H1 (cell line): ENCODE data around the gene FAAH. TPM values are rescaled to one million over a fixed set of nuclear protein-coding genes. Genes with fewer than 3 reads are reported as not detected.

ENCODE experiments used
- CTCF ChIA-PET: fragments of 300-600 bp; sonication (Branson Sonifier 250); formaldehyde crosslinking; loops from one replicate; lab custom pipeline; 2021; ENCODE audit not compliant: partially characterized antibody; lab: Charles Lee
- POLR2A ChIA-PET: fragments of 300-600 bp; sonication (Branson Sonifier 250); formaldehyde crosslinking; loops from one replicate; lab custom pipeline; 2021; ENCODE audit warnings: inconsistent platforms; ENCODE audit not compliant: partially characterized antibody; lab: Charles Lee
- DNase-seq, 2 experiments: peaks; one replicate each; pipeline versions ENCODE4 v3.0.0 to v3.0.0-alpha.2; 2010 to 2022; ENCODE audit warnings: low spot score in 2 of 2, low read depth in 1 of 2, mixed read lengths in 1 of 2
- FAIRE-seq: peaks from 2 replicates; lab custom pipeline; 2011; peaks lifted over from hg19 to GRCh38; lab: Jason Lieb, UNC
- H2AFZ ChIP-seq: 2 replicates; pipeline ENCODE4 v1.8.1; 2012; ENCODE audit warnings: low read length, inconsistent platforms
- H2AK5ac ChIP-seq: 2 replicates; pipeline ENCODE4 v1.6.1; 2013; ENCODE audit warnings: low read depth, low read length
- H2BK120ac ChIP-seq: replicated peaks from 2 replicates; pipeline ENCODE3; 2013; ENCODE audit warnings: low read depth, low read length, inconsistent platforms
- H2BK12ac ChIP-seq: 2 replicates; pipeline ENCODE4 v1.6.1; 2013; ENCODE audit warnings: low read depth, low read length
- H2BK15ac ChIP-seq: 2 replicates; pipeline ENCODE4 v1.6.1; 2013; ENCODE audit warnings: low read length
- H2BK20ac ChIP-seq: 2 replicates; pipeline ENCODE4 v1.6.1; 2013; ENCODE audit warnings: low read length
- H2BK5ac ChIP-seq: 2 replicates; pipeline ENCODE4 v1.6.1; 2013; ENCODE audit warnings: low read depth, low read length
- H3K14ac ChIP-seq: 2 replicates; pipeline ENCODE4 v1.6.1; 2013; ENCODE audit warnings: inconsistent platforms; ENCODE audit not compliant: insufficient read length
- H3K18ac ChIP-seq: 2 replicates; pipeline ENCODE4 v1.6.1; 2013; ENCODE audit warnings: low read length; ENCODE audit errors: extremely low read depth
- H3K23ac ChIP-seq: 2 replicates; pipeline ENCODE4 v1.6.1; 2013; ENCODE audit warnings: inconsistent platforms; ENCODE audit not compliant: insufficient read length
- H3K23me2 ChIP-seq: 2 replicates; pipeline ENCODE4 v1.6.1; 2013; ENCODE audit warnings: low read depth, low read length
- H3K27ac ChIP-seq: 2 replicates; pipeline ENCODE4 v1.6.1; 2011; ENCODE audit warnings: low read depth, low read length, inconsistent platforms
- H3K27me3 ChIP-seq, 4 experiments: replicated peaks in 1 of 4; 1 replicate in 1 of 4; 2 replicates in 3 of 4; pipeline versions ENCODE4 v1.6.1 to v1.8.1; 2011 to 2013; ENCODE audit warnings: low read length in 3 of 4, mild to moderate bottlenecking in 3 of 4, inconsistent platforms in 2 of 4, mixed read lengths in 2 of 4, moderate library complexity in 1 of 4; ENCODE audit not compliant: control insufficient read depth in 3 of 4, insufficient read depth in 3 of 4; ENCODE audit errors: extremely low read depth in 1 of 4
- H3K36me3 ChIP-seq, 4 experiments: 2 replicates each; pipeline versions ENCODE4 v1.6.1 to v1.8.1; 2011 to 2013; ENCODE audit warnings: mild to moderate bottlenecking in 4 of 4, low read length in 3 of 4, moderate library complexity in 2 of 4, control low read depth in 1 of 4, inconsistent platforms in 1 of 4; ENCODE audit not compliant: insufficient read depth in 4 of 4, control insufficient read depth in 2 of 4
- H3K4ac ChIP-seq: replicated peaks from 2 replicates; pipeline ENCODE3; 2013; ENCODE audit warnings: low read length, low read depth, mixed read lengths, inconsistent platforms; ENCODE audit not compliant: insufficient read length
- H3K4me1 ChIP-seq, 4 experiments: replicated peaks in 1 of 4; 1 replicate in 1 of 4; 2 replicates in 3 of 4; pipeline versions ENCODE4 v1.6.1 to v1.8.1; 2011 to 2013; ENCODE audit warnings: low read length in 3 of 4, inconsistent platforms in 2 of 4, mixed read lengths in 1 of 4; ENCODE audit not compliant: insufficient read depth in 4 of 4, control insufficient read depth in 3 of 4
- H3K4me2 ChIP-seq, 2 experiments: 2 replicates each; pipeline versions ENCODE4 v1.6.1 to v1.8.1; 2011 to 2013; ENCODE audit warnings: low read depth in 2 of 2, low read length in 2 of 2, control low read depth in 1 of 2, inconsistent platforms in 1 of 2, mild to moderate bottlenecking in 1 of 2; ENCODE audit not compliant: insufficient read depth in 1 of 2
- H3K4me3 ChIP-seq, 4 experiments: fragments of 200-600, 300-600 bp in 1 of 4; sonication (generic), shearing (Covaris generic), sonication (Bioruptor Twin) in 1 of 4; 2 replicates each; pipeline versions ENCODE4 v1.5.1 to v1.8.1; 2011 to 2016; ENCODE audit warnings: low read length in 4 of 4, low read depth in 3 of 4, control low read depth in 2 of 4, inconsistent platforms in 2 of 4, mild to moderate bottlenecking in 2 of 4, mixed read lengths in 1 of 4, moderate library complexity in 1 of 4; ENCODE audit not compliant: insufficient read depth in 2 of 4; ENCODE audit errors: extremely low read depth in 1 of 4
- H3K56ac ChIP-seq: replicated peaks from 2 replicates; pipeline ENCODE3; 2013; ENCODE audit warnings: low read depth, mild to moderate bottlenecking, mixed read lengths, low read length, inconsistent platforms; ENCODE audit not compliant: insufficient read length
- H3K79me1 ChIP-seq: 2 replicates; pipeline ENCODE4 v1.6.1; 2013; ENCODE audit warnings: low read depth, low read length, control low read depth
- H3K79me2 ChIP-seq, 2 experiments: 2 replicates each; pipeline versions ENCODE4 v1.6.1 to v1.8.1; 2012 to 2013; ENCODE audit warnings: low read length in 2 of 2, mild to moderate bottlenecking in 2 of 2, inconsistent platforms in 1 of 2; ENCODE audit not compliant: insufficient read depth in 2 of 2, control insufficient read depth in 1 of 2
- H3K9ac ChIP-seq, 4 experiments: replicated peaks in 1 of 4; 1 replicate in 1 of 4; 2 replicates in 3 of 4; pipeline versions ENCODE4 v1.6.1 to v1.8.1; 2011 to 2013; ENCODE audit warnings: low read depth in 3 of 4, low read length in 3 of 4, control low read depth in 2 of 4, mild to moderate bottlenecking in 2 of 4, moderate library complexity in 2 of 4, inconsistent platforms in 1 of 4; ENCODE audit errors: extremely low read depth in 1 of 4
- H3K9me3 ChIP-seq, 2 experiments: 2 replicates each; pipeline versions ENCODE4 v1.6.1 to v1.8.1; 2012 to 2013; ENCODE audit warnings: mild to moderate bottlenecking in 2 of 2, moderate library complexity in 2 of 2, control low read depth in 1 of 2, inconsistent platforms in 1 of 2, low read depth in 1 of 2, low read length in 1 of 2, mixed read lengths in 1 of 2; ENCODE audit not compliant: insufficient read depth in 2 of 2
- H4K20me1 ChIP-seq, 2 experiments: replicated peaks in 1 of 2; 2 replicates each; pipeline versions ENCODE3 to v1.8.1; 2011 to 2013; ENCODE audit warnings: inconsistent platforms in 2 of 2, low read length in 2 of 2, mild to moderate bottlenecking in 1 of 2; ENCODE audit not compliant: insufficient read depth in 2 of 2, control insufficient read depth in 1 of 2
- H4K5ac ChIP-seq: 2 replicates; pipeline ENCODE4 v1.6.1; 2013; ENCODE audit warnings: low read length, low read depth, mixed read lengths, inconsistent platforms; ENCODE audit not compliant: insufficient read length
- H4K8ac ChIP-seq: 2 replicates; pipeline ENCODE4 v1.8.0; 2013; ENCODE audit warnings: mild to moderate bottlenecking, moderate library complexity, low read length, inconsistent platforms; ENCODE audit not compliant: insufficient read depth; ENCODE audit errors: extremely low read depth
- H4K91ac ChIP-seq: replicated peaks from 2 replicates; pipeline ENCODE3; 2013; ENCODE audit warnings: low read length, mixed read lengths, inconsistent platforms; ENCODE audit not compliant: insufficient read length
- ASH2L ChIP-seq: fragments of 200-600, 300-600 bp; sonication (generic); IDR thresholded peaks from one replicate; pipeline ENCODE4 v1.7.1; 2017; ENCODE audit warnings: low read length
- CBX8 ChIP-seq: fragments of 300-800, 300-1000 bp; sonication (generic); IDR thresholded peaks from 2 replicates; pipeline ENCODE4 v1.7.1; 2016; ENCODE audit warnings: low read depth, low read length, borderline replicate concordance
- CREB1 ChIP-seq: IDR thresholded peaks from 2 replicates; pipeline ENCODE4 v1.6.1; 2012; ENCODE audit warnings: inconsistent platforms
- HDAC2 ChIP-seq, 2 experiments: fragments of 300-600 bp in 1 of 2; sonication (generic) in 1 of 2; IDR thresholded peaks; 2 replicates each; pipeline ENCODE4 v1.6.1; 2011 to 2012; ENCODE audit warnings: low read depth in 2 of 2, low read length in 2 of 2, mild to moderate bottlenecking in 2 of 2, moderate library complexity in 2 of 2, borderline replicate concordance in 1 of 2, inconsistent platforms in 1 of 2
- JUN ChIP-seq: IDR thresholded peaks from 2 replicates; pipeline ENCODE4 v1.6.1; 2011; ENCODE audit warnings: low read depth, mild to moderate bottlenecking, improper control_type of control experiment, low read length
- KDM5A ChIP-seq: fragments of 200-600 bp; IDR thresholded peaks from 2 replicates; pipeline ENCODE4 v1.7.1; 2012; ENCODE audit warnings: mild to moderate bottlenecking, low read length, inconsistent platforms, mixed read lengths
- POLR2A ChIP-seq, 2 experiments: IDR thresholded peaks; 1 replicate in 1 of 2; 2 replicates in 1 of 2; pipeline ENCODE4 v1.6.1; 2011; ENCODE audit warnings: low read depth in 2 of 2, low read length in 2 of 2, mild to moderate bottlenecking in 2 of 2; ENCODE audit errors: control extremely low read depth in 1 of 2
- POU5F1 ChIP-seq: IDR thresholded peaks from 2 replicates; pipeline ENCODE4 v1.6.1; 2011; ENCODE audit warnings: low read depth, mild to moderate bottlenecking, low read length, moderate library complexity
- RXRA ChIP-seq: IDR thresholded peaks from 2 replicates; pipeline ENCODE4 v1.6.1; 2011; ENCODE audit warnings: low read depth, mild to moderate bottlenecking, low read length, moderate library complexity; ENCODE audit not compliant: insufficient read depth
- SIN3A ChIP-seq, 2 experiments: IDR thresholded peaks in 1 of 2; conservative IDR thresholded peaks in 1 of 2; 2 replicates each; pipeline ENCODE4 v1.6.1; 2011 to 2012; ENCODE audit warnings: low read length in 2 of 2, improper control_type of control experiment in 1 of 2, low read depth in 1 of 2, mild to moderate bottlenecking in 1 of 2
- SRF ChIP-seq: IDR thresholded peaks from 2 replicates; pipeline ENCODE4 v1.6.1; 2011; ENCODE audit warnings: mild to moderate bottlenecking, low read depth, low read length, moderate library complexity
- WGBS, 2 experiments: shearing (Covaris generic) in 1 of 2; methylation state at CpG; one replicate each; pipeline versions ENCODE4 v1.1.6 to v1.1.7; 2013 to 2015; ENCODE audit warnings: low lambda C conversion rate in 2 of 2, mixed read lengths in 2 of 2, inconsistent platforms in 1 of 2, low coverage in 1 of 2, missing lambda C conversion rate in 1 of 2; ENCODE audit not compliant: insufficient replicate concordance in 2 of 2, insufficient coverage in 1 of 2, insufficient read length in 1 of 2; ENCODE audit errors: extremely low coverage in 1 of 2, missing lambda C conversion rate in 1 of 2; 5-methylcytosine and 5-hydroxymethylcytosine counted together
- polyA plus RNA-seq, 7 experiments: library from polyadenylated mRNA; depleted of rRNA in 3 of 7; stranded (reverse) in 5 of 7; unstranded in 2 of 7; fragments of >200 nt in 5 of 7; fragments of 200-250 nt in 2 of 7; gene quantifications; 1 replicate in 5 of 7; 2 replicates in 1 of 7; 4 replicates in 1 of 7; pipeline versions ENCODE4 v1.2.1 to v1.2.3, GENCODE V29; 2011 to 2013; ENCODE audit warnings: missing spikeins in 2 of 7, mixed read lengths in 2 of 7
- total RNA-seq: library from RNA; stranded (reverse); fragmentation: NEBNext Ultra II Directional; extraction: Animal tissue kit (Norgen Biotek cat#: 25700); gene quantifications from 2 replicates; pipeline ENCODE4 v1.2.1, GENCODE V29; 2021
- TF ChIP-seq, protein P1 (sequence below): IDR thresholded peaks from 2 replicates; pipeline ENCODE4 v1.6.1; 2012; ENCODE audit warnings: inconsistent platforms

FAAH gene
- total and polyA plus RNA-seq, 2 of the 8 experiments (the other 6 are each of a cell fraction or from before 2014, with no cell fraction given), result 41.2 to 47.3 TPM

DNA sequence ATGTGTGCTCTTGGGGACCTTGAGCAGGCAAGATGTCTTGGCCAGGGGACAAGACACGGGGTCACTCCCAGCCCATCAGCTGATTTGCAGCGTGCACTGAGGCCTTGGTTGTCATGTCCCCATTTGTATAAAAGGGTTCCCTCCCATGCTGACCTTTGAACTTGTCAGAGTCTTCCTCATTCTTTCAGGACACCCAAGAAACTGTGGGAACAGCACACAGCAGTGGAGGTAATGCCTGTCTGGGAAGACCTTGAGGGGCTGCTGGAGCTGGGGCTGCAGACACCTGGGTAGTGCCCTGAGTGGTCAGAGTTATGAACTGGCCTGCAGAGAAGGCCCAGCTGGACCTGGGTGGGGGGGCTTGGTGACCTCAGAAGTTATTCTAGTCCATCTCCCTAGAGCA is 46.4 kb downstream of the FAAH start:
- Histone ChIP-seq H4K20me1 (no peaks in the 10 kb centered on the region), H2BK5ac (no peak overlapping the region), H2AFZ (no peak overlapping the region), H3K4me1 (peaks cover 0 to 2% (median 0%) of the 10 kb centered on the region in 4 experiments; a peak in 3 of 7 replicates), H2AK5ac (no peak overlapping the region), H3K9me3 (no peaks in the 10 kb centered on the region), H4K91ac (no peak overlapping the region), H3K23me2 (peaks cover 4% of the 10 kb centered on the region; the same call in 1 of the 2 replicates), H3K79me2 (no peaks in the 10 kb centered on the region), H3K27ac (no peak overlapping the region), H3K27me3 (peaks cover 0 to 5% (median 1%) of the 10 kb centered on the region in 4 experiments; a peak in 5 of 7 replicates), H3K18ac (no peak overlapping the region), H3K23ac (no peak overlapping the region), H3K4me3 (no peak overlapping the region), H4K8ac (no peak overlapping the region), H2BK12ac (no peak overlapping the region), H3K36me3 (no peaks in the 10 kb centered on the region), H2BK20ac (no peak overlapping the region), H3K9ac (no peak overlapping the region), H2BK120ac (no peak overlapping the region), H4K5ac (no peak overlapping the region), H3K4me2 (no peak overlapping the region), H3K4ac (no peak overlapping the region), H3K79me1 (no peaks in the 10 kb centered on the region), H2BK15ac (0 out of 2 replicates have a peak overlapping the region, but pooled peaks have one; percentile 37), H3K56ac (no peak overlapping the region), H3K14ac (no peak overlapping the region)
- DNase-seq (no peak), FAIRE-seq (no peak)
- CTCF ChIA-PET, result interaction anchor here (0.9 to 27.2 kb wide), 9 partner anchors 7 to 107 kb away, joined by 4 to 513 read pairs (median 17); a partner anchor contains a TSS
- POLR2A ChIA-PET, result interaction anchor here (1.0 kb wide), 1 partner anchor 100 kb away, joined by 3 read pairs; no protein-coding TSS in a partner anchor
- WGBS, 2 experiments, result 84% methylated on average over 2 of the region's 2 CpGs; no CpG with 5 or more reads in 1 of the 2 experiments
- TF ChIP-seq SRF (no peak), RXRA (no peak), KDM5A (no peak), HDAC2 (IDR thresholded peaks at IDR 0.05; ENCODE audit: borderline replicate concordance in 1 of 2, low read depth in 2 of 2, low read length in 2 of 2) (no peak), CBX8 (no peak), POLR2A (IDR thresholded peaks at IDR 0.05; ENCODE audit: control extremely low read depth in 1 of 2, low read depth in 2 of 2, low read length in 2 of 2) (no peak), JUN (no peak), POU5F1 (no peak), SIN3A (conservative IDR thresholded peaks at IDR 0.05 in 1 of 2, IDR thresholded peaks at IDR 0.05 in 1 of 2; ENCODE audit: low read depth in 1 of 2, low read length in 2 of 2) (no peak), CREB1 (no peak), ASH2L (no peak)
- TF ChIP-seq, protein P1, sequence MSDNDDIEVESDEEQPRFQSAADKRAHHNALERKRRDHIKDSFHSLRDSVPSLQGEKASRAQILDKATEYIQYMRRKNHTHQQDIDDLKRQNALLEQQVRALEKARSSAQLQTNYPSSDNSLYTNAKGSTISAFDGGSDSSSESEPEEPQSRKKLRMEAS, result no peak
